ENCODE data around the gene CCDC68.

Gene CCDC68

DNA sequence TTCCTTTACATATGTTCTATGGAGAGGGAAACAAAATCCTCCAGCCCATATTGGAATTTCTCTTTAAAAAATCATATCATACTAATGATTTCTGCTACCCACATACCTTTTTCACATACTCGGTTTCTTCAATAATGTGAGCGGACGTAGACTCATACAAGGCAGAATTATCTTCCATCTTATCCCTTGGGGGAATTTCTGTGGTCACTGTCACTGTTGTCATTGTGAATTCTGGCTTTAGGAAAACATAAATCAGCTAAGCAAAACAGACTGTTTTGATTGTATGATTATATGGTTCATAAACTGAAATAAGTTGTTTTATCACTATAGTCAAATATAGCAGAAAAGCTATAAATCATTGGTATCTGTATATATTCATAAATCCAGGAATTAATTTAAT, 16.7 kb downstream of the CCDC68 start:
- Histone ChIP-seq H3K27ac (no peak overlapping the region), H3K36me3 (no peaks in the 10 kb centered on the region), H3K9me3 (no peaks in the 10 kb centered on the region), H3K4me3 (ENCODE audit: low read depth in 1 of 2, low read length in 1 of 2) (no peak overlapping the region), H3K4me1 (ENCODE audit: control insufficient read depth in 1 of 2, insufficient read depth in 1 of 2, low read depth in 1 of 2, low read length in 1 of 2) (peaks cover 0 to 5% of the 10 kb centered on the region in 2 experiments), H3K27me3 (no peaks in the 10 kb centered on the region)
- no peak for TF ChIP-seq CTCF (IDR thresholded peaks at IDR 0.05)

DNA sequence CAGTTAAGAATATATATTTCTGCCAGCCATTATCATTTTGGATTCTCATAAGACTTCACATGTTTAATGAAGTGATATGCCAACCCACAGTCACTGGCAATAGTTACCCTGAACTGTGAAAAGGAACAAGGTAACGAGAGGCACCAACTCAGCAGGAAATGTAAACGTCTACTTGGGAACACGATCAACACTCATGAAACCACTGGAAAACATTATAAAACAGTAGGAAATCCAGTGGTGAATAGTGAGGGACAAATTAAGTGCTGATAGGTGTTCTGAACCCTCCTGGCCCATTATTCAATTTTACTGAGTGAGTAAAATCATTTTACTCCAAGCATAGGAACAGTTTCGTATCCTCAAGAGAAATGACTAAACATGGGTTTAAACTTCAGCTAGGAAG, 17.1 kb downstream of the CCDC68 start:
- no peaks in the 10 kb centered on the region for H3K9me3 ChIP-seq
- H3K36me3 ChIP-seq, result no peaks in the 10 kb centered on the region
- no peak for TF ChIP-seq CTCF (IDR thresholded peaks at IDR 0.05)
- peaks cover 0 to 5% of the 10 kb centered on the region in 2 experiments for H3K4me1 ChIP-seq (ENCODE audit: control insufficient read depth in 1 of 2, insufficient read depth in 1 of 2, low read depth in 1 of 2, low read length in 1 of 2)
- H3K27me3 ChIP-seq, result no peaks in the 10 kb centered on the region
- H3K27ac ChIP-seq, result no peak overlapping the region
- no peak overlapping the region for H3K4me3 ChIP-seq (ENCODE audit: low read depth in 1 of 2, low read length in 1 of 2)

GRCh38 chr18:54939361-54939917, 19.8 kb downstream of the CCDC68 start:
- TF ChIP-seq CTCF (IDR thresholded peaks at IDR 0.05), result no peak
- Histone ChIP-seq H3K4me1 (ENCODE audit: control insufficient read depth in 1 of 2, insufficient read depth in 1 of 2, low read depth in 1 of 2, low read length in 1 of 2) (no peaks in the 10 kb centered on the region), H3K4me3 (ENCODE audit: low read depth in 1 of 2, low read length in 1 of 2) (no peak overlapping the region), H3K9me3 (no peaks in the 10 kb centered on the region), H3K27ac (no peak overlapping the region), H3K27me3 (no peaks in the 10 kb centered on the region), H3K36me3 (no peaks in the 10 kb centered on the region)

DNA sequence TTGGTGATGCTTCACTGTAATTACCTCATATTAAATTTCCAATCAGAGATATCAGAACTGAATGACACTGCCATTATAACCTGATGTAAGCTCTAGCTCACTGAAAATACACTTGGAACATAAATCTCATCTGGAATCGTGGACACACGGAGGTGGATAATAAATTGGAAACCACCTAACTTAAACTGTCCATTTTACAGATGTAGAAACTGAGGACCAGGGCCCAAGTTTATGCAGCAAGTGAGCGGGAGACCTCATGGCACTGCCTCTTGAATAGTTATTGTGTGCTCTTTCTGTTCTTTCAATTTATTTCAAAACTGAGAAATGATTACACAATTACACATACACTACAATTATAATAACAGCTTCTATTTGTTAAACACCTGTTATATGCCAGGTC, 20.8 kb downstream of the CCDC68 start:
- no peak for TF ChIP-seq CTCF (IDR thresholded peaks at IDR 0.05)
- no peaks in the 10 kb centered on the region for H3K36me3 ChIP-seq
- H3K4me1 ChIP-seq (ENCODE audit: control insufficient read depth in 1 of 2, insufficient read depth in 1 of 2, low read depth in 1 of 2, low read length in 1 of 2), result no peaks in the 10 kb centered on the region
- H3K27ac ChIP-seq, result no peak overlapping the region
- no peaks in the 10 kb centered on the region for H3K27me3 ChIP-seq
- H3K9me3 ChIP-seq, result no peaks in the 10 kb centered on the region
- H3K4me3 ChIP-seq (ENCODE audit: low read depth in 1 of 2, low read length in 1 of 2), result no peak overlapping the region

DNA sequence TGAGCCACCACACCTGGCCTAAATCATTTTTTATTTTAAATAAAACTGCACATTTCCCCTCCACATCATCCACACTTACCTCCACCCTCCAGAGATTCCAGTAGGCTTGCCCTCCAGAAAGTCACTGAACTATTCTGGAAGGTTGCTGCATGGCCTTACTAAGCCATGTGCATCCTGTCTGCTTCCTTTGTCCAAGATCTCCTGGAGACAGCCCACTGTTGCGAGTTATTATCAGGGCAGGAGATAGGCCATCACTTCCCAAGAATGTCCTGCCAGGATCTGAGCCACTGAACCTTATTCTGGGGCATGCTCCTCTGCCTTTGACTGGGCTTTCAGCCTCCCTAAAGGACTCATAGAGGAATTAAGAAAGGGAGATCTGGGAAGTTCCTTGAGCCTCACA, 26.8 kb downstream of the CCDC68 start:
- no peak overlapping the region for H3K27ac ChIP-seq
- no peaks in the 10 kb centered on the region for H3K4me1 ChIP-seq (ENCODE audit: control insufficient read depth in 1 of 2, insufficient read depth in 1 of 2, low read depth in 1 of 2, low read length in 1 of 2)
- H3K4me3 ChIP-seq (ENCODE audit: low read depth in 1 of 2, low read length in 1 of 2), result no peak overlapping the region
- no peaks in the 10 kb centered on the region for H3K27me3 ChIP-seq
- TF ChIP-seq CTCF (IDR thresholded peaks at IDR 0.05), result no peak
- H3K9me3 ChIP-seq, result no peaks in the 10 kb centered on the region
- H3K36me3 ChIP-seq, result no peaks in the 10 kb centered on the region

GRCh38 chr18:54931152-54931551, 28.1 kb downstream of the CCDC68 start:
- Histone ChIP-seq H3K4me1 (ENCODE audit: control insufficient read depth in 1 of 2, insufficient read depth in 1 of 2, low read depth in 1 of 2, low read length in 1 of 2) (no peaks in the 10 kb centered on the region), H3K27ac (no peak overlapping the region), H3K36me3 (no peaks in the 10 kb centered on the region), H3K4me3 (ENCODE audit: low read depth in 1 of 2, low read length in 1 of 2) (no peak overlapping the region), H3K27me3 (no peaks in the 10 kb centered on the region), H3K9me3 (no peaks in the 10 kb centered on the region)
- TF ChIP-seq CTCF (IDR thresholded peaks at IDR 0.05), result no peak
